SJSA1 (cell line): Measurements from ENCODE around the gene MED16. TPM values are rescaled to one million over a fixed set of nuclear protein-coding genes. Genes with fewer than 3 reads are reported as not detected.
A peak's percentile ranks its signal among the peaks of the same experiment; 100 is the strongest.
"Not testable (repeated sequence)": the region's sequence is repeated elsewhere in the genome, so short reads cannot be mapped to it uniquely, and the experiment has no call there.

Experiments
- DNase-seq, 2 experiments: peaks; one replicate each; pipeline ENCODE4 v3.0.0-alpha.2; 2015 to 2020; ENCODE audit warnings: low spot score in 2 of 2, low read depth in 1 of 2
- H3K27ac ChIP-seq: fragments of 250-450 bp; sonication (Bioruptor Pico); 2 replicates; pipeline ENCODE4 v1.5.1; 2020; ENCODE audit warnings: mild to moderate bottlenecking, moderate library complexity
- H3K27me3 ChIP-seq: fragments of 250-450 bp; sonication (Bioruptor Pico); replicated peaks from 2 replicates; pipeline ENCODE4 v1.5.1; 2020; ENCODE audit warnings: mild to moderate bottlenecking, moderate library complexity
- H3K36me3 ChIP-seq: fragments of 250-450 bp; sonication (Bioruptor Pico); 2 replicates; pipeline ENCODE4 v1.5.1; 2020; ENCODE audit warnings: mild to moderate bottlenecking
- H3K4me1 ChIP-seq: fragments of 250-450 bp; sonication (Bioruptor Pico); replicated peaks from 2 replicates; pipeline ENCODE4 v1.6.1; 2021; ENCODE audit warnings: mild to moderate bottlenecking
- H3K4me3 ChIP-seq: fragments of 250-450 bp; sonication (Bioruptor Pico); 2 replicates; pipeline ENCODE4 v1.5.1; 2020; ENCODE audit warnings: mild to moderate bottlenecking
- H3K9me3 ChIP-seq: fragments of 250-450 bp; sonication (Bioruptor Pico); replicated peaks from 2 replicates; pipeline ENCODE4 v1.5.1; 2020; ENCODE audit warnings: mild to moderate bottlenecking
- total RNA-seq: library from RNA; depleted of rRNA; stranded (reverse); fragments of >200 nt; shearing (Covaris generic); gene quantifications from 2 replicates; pipeline ENCODE4 v1.2.3, GENCODE V29; 2014

MED16 gene
- total RNA-seq, 1 experiment from 2014 or later, result 17.2 TPM

GRCh38 chr19:896999-897398, 4.0 kb upstream of the MED16 start:
- no peak overlapping the region for H3K27ac ChIP-seq
- H3K4me1 ChIP-seq, result no peaks in the 10 kb centered on the region
- H3K4me3 ChIP-seq, result no peak overlapping the region
- H3K36me3 ChIP-seq, result peaks cover 32% of the 10 kb centered on the region
- H3K27me3 ChIP-seq, result no peaks in the 10 kb centered on the region
- no peaks in the 10 kb centered on the region for H3K9me3 ChIP-seq
- DNase-seq, result no peak

DNA sequence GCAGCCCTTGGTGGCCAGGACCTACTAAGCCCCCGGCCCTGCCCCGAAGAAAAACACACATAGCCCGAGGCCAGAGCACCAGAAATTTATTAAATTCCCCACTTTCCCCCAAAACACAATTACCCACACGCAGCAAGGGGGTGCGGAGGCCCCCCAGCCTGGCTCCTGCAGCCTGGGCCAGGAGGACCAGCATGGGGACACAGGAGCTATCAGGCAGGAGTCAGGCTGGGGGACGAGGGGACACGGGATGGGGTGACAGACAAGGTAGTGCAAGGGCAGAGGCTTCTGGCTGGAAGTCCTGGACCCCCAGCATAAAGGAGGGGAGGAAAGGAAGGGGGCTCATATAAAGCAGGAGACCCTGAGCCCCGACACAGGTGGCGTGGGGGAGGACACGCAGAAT, 3.4 kb upstream of the MED16 start:
- Histone ChIP-seq H3K4me3 (no peak overlapping the region), H3K4me1 (no peaks in the 10 kb centered on the region), H3K9me3 (no peaks in the 10 kb centered on the region), H3K27me3 (no peaks in the 10 kb centered on the region), H3K27ac (no peak overlapping the region), H3K36me3 (peaks cover 29% of the 10 kb centered on the region)
- DNase-seq, result no peak

GRCh38 chr19:892243-892893, 619 bp downstream of the MED16 start:
- H3K27ac ChIP-seq, result no peak overlapping the region
- H3K4me3 ChIP-seq, result peak overlapping the region; percentile 90
- no peaks in the 10 kb centered on the region for H3K27me3 ChIP-seq
- H3K36me3 ChIP-seq, result peaks cover 35% of the 10 kb centered on the region
- no peaks in the 10 kb centered on the region for H3K9me3 ChIP-seq
- DNase-seq, result no peak
- no peaks in the 10 kb centered on the region for H3K4me1 ChIP-seq

- H3K27ac ChIP-seq, DNase-seq, H3K27me3 ChIP-seq, H3K4me1 ChIP-seq, H3K9me3 ChIP-seq: not testable (repeated sequence)
- Histone ChIP-seq H3K4me3 (peak overlapping the region; percentile 90), H3K36me3 (peaks cover 38% of the 10 kb centered on the region)
Measured at GRCh38 chr19:891421-892200, 1.4 kb downstream of the MED16 start.

- no peaks in the 10 kb centered on the region for H3K27me3 ChIP-seq
- no peak overlapping the region for H3K27ac ChIP-seq
- H3K9me3 ChIP-seq, result no peaks in the 10 kb centered on the region
- no peak for DNase-seq
- no peak overlapping the region for H3K4me3 ChIP-seq
- peaks cover 43% of the 10 kb centered on the region for H3K36me3 ChIP-seq
- H3K4me1 ChIP-seq, result no peaks in the 10 kb centered on the region
Measured at GRCh38 chr19:890831-891230, 2.2 kb downstream of the MED16 start.

- no peaks in the 10 kb centered on the region for H3K27me3 ChIP-seq
- no peaks in the 10 kb centered on the region for H3K9me3 ChIP-seq
- no peak overlapping the region for H3K4me3 ChIP-seq
- no peak overlapping the region for H3K27ac ChIP-seq
- DNase-seq, result no peak
- H3K4me1 ChIP-seq, result no peaks in the 10 kb centered on the region
- H3K36me3 ChIP-seq, result peaks cover 54% of the 10 kb centered on the region
Measured at GRCh38 chr19:889662-890295, 3.2 kb downstream of the MED16 start.

DNA sequence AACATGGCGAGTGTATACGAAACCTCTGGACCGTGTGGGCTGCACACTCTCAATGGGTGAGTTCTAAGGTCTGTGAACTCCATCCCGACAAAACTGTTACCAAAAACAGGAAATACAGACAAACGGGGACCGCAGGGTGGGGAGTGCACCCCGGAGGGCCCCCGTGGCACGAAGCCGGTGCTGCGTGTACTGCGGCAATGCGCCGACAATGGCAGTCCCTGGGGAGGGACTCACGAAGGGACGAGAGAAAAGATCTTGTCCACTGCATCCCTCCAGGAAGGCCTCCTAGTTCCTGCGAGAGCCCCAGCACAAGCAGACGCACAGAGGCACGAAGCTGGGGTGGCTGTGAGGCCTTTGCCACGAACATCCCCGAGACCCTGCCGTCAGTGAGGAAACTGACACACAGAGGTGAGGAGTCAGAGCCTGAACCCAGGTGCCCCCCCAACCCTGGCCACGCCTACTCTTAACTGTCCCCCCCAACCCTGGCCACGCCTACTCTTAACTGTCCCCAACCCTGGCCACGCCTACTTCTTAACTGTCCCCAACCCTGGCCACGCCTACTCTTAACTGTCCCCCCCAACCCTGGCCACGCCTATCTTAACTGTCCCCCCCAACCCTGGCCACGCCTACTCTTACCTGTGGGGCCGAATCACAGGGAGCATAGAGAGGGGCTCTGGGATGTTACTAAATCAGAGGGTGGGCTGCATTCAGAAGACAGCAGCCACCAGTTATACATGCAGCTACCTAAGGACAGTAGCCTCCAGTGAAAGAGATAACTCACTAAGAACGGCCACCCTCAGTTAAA, 4.2 kb downstream of the MED16 start:
- Histone ChIP-seq H3K9me3 (no peaks in the 10 kb centered on the region), H3K4me3 (no peak overlapping the region), H3K36me3 (peaks cover 62% of the 10 kb centered on the region), H3K27ac (no peak overlapping the region), H3K27me3 (no peaks in the 10 kb centered on the region), H3K4me1 (no peaks in the 10 kb centered on the region)
- DNase-seq, result no peak

- Histone ChIP-seq H3K27me3 (no peaks in the 10 kb centered on the region), H3K36me3 (peaks cover 68% of the 10 kb centered on the region), H3K4me3 (no peak overlapping the region), H3K4me1 (no peaks in the 10 kb centered on the region), H3K27ac (no peak overlapping the region), H3K9me3 (no peaks in the 10 kb centered on the region)
- DNase-seq, result no peak
Measured at GRCh38 chr19:887599-887998, 5.4 kb downstream of the MED16 start.

GRCh38 chr19:887072-887471, 5.9 kb downstream of the MED16 start:
- no peaks in the 10 kb centered on the region for H3K9me3 ChIP-seq
- H3K27me3 ChIP-seq, result no peaks in the 10 kb centered on the region
- peaks cover 74% of the 10 kb centered on the region for H3K36me3 ChIP-seq
- no peak for DNase-seq
- H3K4me3 ChIP-seq, result no peak overlapping the region
- no peaks in the 10 kb centered on the region for H3K4me1 ChIP-seq
- no peak overlapping the region for H3K27ac ChIP-seq

GRCh38 chr19:885536-886224, 7.3 kb downstream of the MED16 start:
- H3K27me3 ChIP-seq, result no peaks in the 10 kb centered on the region
- H3K27ac ChIP-seq, result no peak overlapping the region
- H3K36me3 ChIP-seq, result peaks cover 80% of the 10 kb centered on the region

DNA sequence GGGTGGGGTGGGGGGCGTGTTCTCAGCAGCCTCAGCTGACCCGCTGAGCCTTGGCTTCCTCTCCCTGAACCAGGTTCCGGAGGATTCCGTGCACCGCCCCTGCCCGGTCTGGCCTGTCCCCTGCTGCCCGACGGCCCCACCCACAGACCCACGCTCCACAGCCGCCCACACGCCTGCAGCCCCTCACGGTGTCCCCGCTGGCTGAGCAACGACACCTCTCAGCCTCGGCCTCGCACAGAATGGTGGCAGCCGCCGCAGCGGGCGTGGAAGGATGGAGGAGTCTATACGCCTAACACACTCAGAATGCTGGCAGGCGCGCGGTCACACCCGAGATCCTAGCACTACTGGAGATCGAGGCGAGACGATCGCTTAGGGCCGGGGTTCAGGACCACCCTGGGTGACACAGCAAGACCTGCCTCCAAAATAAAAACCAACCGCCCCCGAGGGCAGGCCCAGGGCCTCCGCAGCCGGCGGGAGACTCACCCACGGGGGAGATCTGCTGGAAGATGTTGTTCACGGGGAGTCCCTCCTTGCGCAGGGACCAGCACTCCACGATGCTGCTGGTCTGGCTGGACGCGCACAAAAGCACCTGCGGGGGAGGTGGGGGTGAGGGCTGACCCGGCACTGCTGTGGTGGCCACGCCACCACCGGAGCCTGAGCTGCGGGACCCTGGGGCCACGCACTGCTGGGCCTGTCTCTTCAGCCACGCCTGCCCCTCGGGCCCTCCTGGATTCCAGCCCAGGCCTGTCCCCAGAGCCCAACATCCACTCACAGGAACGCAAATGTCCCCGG, 8.4 kb downstream of the MED16 start:
- Histone ChIP-seq H3K36me3 (peaks cover 77% of the 10 kb centered on the region), H3K27ac (no peak overlapping the region), H3K27me3 (no peaks in the 10 kb centered on the region), H3K4me1 (no peaks in the 10 kb centered on the region), H3K9me3 (no peaks in the 10 kb centered on the region), H3K4me3 (no peak overlapping the region)
- no peak for DNase-seq

More at GRCh38 chr19:885536-886224, 7.3 kb downstream of the MED16 start:
- Histone ChIP-seq H3K4me3 (no peak overlapping the region), H3K4me1 (no peaks in the 10 kb centered on the region), H3K9me3 (no peaks in the 10 kb centered on the region)
- no peak for DNase-seq

GRCh38 chr19:883661-884211, 9.3 kb downstream of the MED16 start:
- H3K9me3 ChIP-seq, result no peaks in the 10 kb centered on the region
- no peak overlapping the region for H3K4me3 ChIP-seq
- no peaks in the 10 kb centered on the region for H3K27me3 ChIP-seq
- no peaks in the 10 kb centered on the region for H3K4me1 ChIP-seq
- DNase-seq, result no peak
- H3K36me3 ChIP-seq, result peaks cover 70% of the 10 kb centered on the region
- H3K27ac ChIP-seq, result no peak overlapping the region
